Esophagus mucosa (tissue), 1 donor: ENCODE data around the gene ZC3H10. TPM values are rescaled to one million over a fixed set of nuclear protein-coding genes. Genes with fewer than 3 reads are reported as not detected.

ENCODE experiments used
- ATAC-seq: fragments of 200-7000 bp; cut with Tn5 transposase; one replicate; pipeline ENCODE4 v1.9.1; 2020
- total RNA-seq: library from RNA; stranded (reverse); gene quantifications from one replicate; pipeline ENCODE4 v1.2.4, GENCODE V29; 2023
- donor health status: DM: yes; HTN: yes; CAD: no.

The ZC3H10 gene
- total RNA-seq, 1 donor from 2014 or later: 1.8 TPM

DNA sequence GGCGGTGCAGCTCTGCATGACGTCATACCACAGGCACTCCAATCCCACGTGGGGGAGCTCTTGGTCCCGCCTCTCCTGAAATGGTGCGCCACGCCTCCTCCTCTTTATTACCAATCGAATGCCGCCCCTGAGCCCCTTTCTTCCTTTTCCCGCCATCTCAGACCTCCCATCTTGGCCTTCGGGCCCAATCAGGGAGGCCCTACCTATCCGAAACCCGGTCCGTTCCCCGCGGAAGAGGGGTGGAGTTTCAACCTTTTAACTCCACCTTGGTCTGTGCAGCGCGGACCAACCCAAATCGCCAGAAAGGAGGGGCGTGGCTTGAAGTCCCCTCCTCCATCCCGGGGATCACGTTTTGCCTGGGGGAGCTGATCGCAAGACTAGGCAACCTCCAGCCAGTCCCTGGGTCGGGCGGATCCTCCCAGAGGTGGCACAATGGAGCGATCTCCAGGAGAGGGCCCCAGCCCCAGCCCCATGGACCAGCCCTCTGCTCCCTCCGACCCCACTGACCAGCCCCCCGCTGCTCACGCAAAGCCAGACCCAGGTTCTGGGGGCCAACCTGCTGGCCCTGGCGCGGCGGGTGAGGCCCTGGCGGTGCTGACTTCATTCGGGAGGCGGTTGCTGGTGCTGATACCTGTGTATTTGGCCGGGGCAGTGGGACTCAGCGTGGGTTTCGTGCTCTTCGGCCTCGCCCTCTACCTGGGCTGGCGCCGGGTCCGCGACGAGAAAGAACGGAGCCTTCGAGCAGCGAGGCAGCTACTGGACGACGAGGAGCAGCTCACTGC lies 10.0 kb downstream of the ZC3H10 start, which contains the start of gene ESYT1:
Gene ESYT1 (plus strand): TSS at position 380 of the 782 bp plus-strand sequence. CDS start 53 bp downstream, at position 433.
- peak; percentile 95 for ATAC-seq

DNA sequence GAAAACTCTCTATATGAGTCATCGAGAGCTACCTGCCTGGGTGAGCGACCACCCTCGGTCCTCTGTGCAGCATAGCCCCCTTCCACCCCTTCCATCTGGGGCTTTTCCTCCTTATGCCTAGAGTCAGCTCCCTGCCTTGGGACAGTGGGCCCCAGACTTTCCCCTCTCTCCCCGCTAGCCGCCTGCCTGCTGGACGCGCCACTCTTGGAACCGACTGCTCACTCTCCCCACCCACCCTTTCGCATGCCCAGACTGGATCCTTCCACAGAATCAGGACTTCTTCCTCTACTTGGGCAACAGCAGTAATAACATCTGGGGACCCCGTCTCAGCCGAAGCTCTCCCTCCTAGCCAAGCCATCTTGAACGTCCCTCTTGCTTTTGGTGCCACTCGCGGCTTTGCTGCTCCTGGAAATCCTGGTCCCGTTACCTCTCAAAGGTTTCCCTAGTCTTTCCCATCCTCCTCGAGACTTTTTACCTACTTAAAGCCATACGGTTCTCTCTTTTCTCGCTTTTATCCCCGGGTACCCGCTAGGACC lies 10.7 kb downstream of the ZC3H10 start:
- peak; percentile 12 for ATAC-seq

- ATAC-seq: peak; percentile 9
These were observed 11.3 kb downstream of the ZC3H10 start for GRCh38 chr12:56129206-56129941.

- ATAC-seq: no peak
These were observed 12.0 kb downstream of the ZC3H10 start for GRCh38 chr12:56129942-56130495.

- no peak for ATAC-seq
These were observed 12.8 kb downstream of the ZC3H10 start for GRCh38 chr12:56130876-56131275.

DNA sequence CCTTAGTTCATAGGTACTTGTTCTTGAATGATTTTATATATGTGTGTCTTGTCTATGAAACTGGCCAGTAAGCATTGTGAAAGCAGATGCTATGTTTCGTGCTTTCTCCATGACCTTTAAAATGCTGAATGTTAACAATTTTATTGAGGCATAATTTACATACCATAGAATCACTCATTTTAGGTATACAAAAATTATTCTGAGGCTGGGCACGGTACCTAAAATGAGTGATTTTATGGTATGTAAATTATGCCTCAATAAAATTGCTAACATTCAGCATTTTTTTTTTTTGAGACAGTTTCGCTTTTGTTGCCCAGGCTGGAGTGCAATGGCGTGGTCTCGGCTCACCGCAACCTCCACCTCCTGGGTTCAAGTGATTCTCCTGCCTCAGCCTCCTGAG lies 16.8 kb downstream of the ZC3H10 start:
- ATAC-seq: no peak

- no peak for ATAC-seq
These were observed 19.9 kb downstream of the ZC3H10 start for GRCh38 chr12:56137853-56138571.

- no peak for ATAC-seq
These were observed 24.1 kb downstream of the ZC3H10 start for GRCh38 chr12:56141946-56142784.

- peak; percentile 45 for ATAC-seq
These were observed 25.2 kb downstream of the ZC3H10 start for GRCh38 chr12:56143217-56143616.

GRCh38 chr12:56143870-56144269 lies 25.8 kb downstream of the ZC3H10 start:
- ATAC-seq: peak; percentile 33

- ATAC-seq: no peak
These were observed 27.2 kb downstream of the ZC3H10 start for GRCh38 chr12:56145217-56145616.

- no peak for ATAC-seq
These were observed 28.7 kb downstream of the ZC3H10 start for GRCh38 chr12:56146492-56147460.

DNA sequence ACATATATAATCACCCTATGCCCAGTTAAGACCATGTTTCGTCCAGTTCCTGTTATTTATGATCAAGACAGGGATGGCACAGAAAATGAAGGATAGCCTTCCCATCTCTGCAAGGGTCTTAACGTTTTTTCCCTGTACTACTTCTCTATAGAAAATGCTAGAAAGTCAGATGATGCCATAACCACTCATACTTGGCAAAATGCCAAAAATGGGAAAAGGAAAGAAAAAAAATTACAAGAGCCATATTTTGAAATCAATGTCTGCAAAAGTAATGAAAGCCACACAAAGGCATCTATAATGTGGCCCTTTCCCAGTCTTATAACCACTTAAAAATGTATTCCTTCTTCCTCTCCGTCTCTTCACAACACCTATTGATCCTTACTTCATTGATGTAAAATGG lies 32.5 kb downstream of the ZC3H10 start:
- ATAC-seq: no peak

DNA sequence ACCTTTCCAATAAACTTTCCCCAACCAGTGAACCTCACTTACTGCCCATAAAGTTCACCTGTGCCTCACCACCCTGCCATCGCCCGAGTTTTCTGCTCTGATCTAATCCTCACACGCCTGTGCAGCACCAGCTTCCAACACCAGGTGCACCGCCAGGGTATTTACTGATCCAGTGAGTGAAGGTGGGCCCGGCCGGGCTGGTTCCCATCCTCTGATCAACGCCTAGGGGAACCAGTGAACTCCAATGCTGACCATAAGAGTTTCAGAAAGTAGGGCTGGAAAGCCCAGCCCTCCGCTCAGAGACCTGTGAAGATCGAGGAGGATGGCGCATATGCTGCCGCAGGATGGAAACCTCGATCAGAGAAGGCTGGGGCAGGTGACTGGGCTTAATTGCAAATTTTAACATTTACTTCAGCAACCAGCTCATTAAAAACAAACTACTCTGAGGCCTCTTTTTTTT lies 33.6 kb downstream of the ZC3H10 start:
- peak; percentile 73 for ATAC-seq

- ATAC-seq: peak; percentile 92
These were observed 34.2 kb downstream of the ZC3H10 start, which contains the start of gene MYL6B for GRCh38 chr12:56152132-56152755. MYL6B (plus strand) TSS chr12:56152587; CDS start chr12:56153919, 1,332 bp downstream.

GRCh38 chr12:56152756-56153677 lies 35.0 kb downstream of the ZC3H10 start:
- ATAC-seq: no peak

DNA sequence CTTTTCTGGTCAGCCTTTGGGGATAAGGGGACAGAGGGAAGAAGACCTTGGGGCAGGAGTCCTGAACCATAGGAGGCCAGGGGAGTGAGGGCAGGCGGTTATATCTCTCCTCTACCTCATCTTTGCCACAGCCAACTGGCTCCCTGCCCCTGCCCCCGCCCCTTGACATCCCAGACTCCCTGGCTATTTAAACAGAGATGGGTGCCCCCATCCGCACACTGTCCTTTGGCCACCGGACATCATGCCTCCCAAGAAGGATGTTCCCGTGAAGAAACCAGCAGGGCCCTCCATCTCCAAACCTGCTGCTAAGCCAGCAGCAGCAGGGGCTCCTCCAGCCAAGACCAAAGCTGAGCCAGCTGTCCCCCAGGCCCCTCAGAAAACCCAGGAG lies 35.6 kb downstream of the ZC3H10 start:
- no peak for ATAC-seq

- ATAC-seq: no peak
These were observed 36.2 kb downstream of the ZC3H10 start for GRCh38 chr12:56154246-56154771.
